NCI-H524 treated with DMSO at 0.1 percent for 48 hours (cell line): Measurements from ENCODE around the gene CHRM2.
"Not testable (repeated sequence)": the region's sequence is repeated elsewhere in the genome, so short reads cannot be mapped to it uniquely, and the experiment has no call there.

Experiments used
- DNase-seq: peaks from one replicate; lab custom pipeline; 2025; lab: John Stamatoyannopoulos, UW

CHRM2 gene

GRCh38 chr7:136868496-136869000 lies at the start of gene CHRM2:
TSS of gene CHRM2 (plus strand) at chr7:136868652. CDS start at chr7:137014866, 146,214 bp downstream.
- DNase-seq, result peak; percentile 32

DNA sequence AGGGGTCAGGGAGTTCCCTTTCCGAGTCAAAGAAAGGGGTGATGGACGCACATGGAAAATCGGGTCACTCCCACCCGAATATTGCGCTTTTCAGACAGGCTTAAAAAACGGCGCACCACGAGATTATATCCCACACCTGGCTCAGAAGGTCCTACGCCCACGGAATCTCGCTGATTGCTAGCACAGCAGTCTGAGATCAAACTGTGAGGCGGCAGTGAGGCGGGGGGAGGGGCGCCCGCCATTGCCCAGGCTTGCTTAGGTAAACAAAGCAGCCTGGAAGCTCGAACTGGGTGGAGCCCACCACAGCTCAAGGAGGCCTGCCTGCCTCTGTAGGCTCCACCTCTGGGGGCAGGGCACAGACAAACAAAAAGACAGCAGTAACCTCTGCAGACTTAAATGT lies 37.1 kb upstream of the CHRM2 start:
- not testable (repeated sequence) for DNase-seq

DNA sequence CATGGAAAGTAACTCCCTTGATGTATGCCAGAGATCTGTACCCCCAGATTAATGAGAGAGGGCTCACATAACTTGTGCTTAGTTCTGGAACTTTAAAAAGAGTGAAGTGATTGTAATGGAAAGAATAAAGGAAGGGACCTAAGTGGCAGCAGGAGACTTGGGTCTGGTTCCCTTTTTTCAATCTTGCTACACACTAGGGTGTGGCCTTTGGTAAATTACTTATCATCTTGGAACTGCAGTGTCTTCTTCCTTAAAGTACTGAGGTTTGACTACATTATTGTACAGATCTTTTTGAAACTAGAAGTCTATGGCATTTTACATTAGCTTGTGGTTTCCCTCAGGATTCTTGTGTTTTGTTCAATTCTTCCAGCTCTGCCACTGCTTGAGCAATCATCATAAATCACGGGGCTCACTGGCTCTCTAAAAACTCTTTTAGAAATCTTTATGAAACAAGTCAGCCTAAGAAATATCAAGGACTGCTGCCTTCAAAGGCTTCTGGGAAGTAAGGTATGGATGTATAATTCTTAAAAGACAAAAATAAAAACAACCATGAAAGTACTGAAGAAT lies 22.5 kb upstream of the CHRM2 start:
- DNase-seq, result no peak

GRCh38 chr7:136847858-136848257 lies 20.6 kb upstream of the CHRM2 start:
- DNase-seq, result no peak

GRCh38 chr7:136853654-136854053 lies 14.8 kb upstream of the CHRM2 start:
- DNase-seq, result no peak

DNA sequence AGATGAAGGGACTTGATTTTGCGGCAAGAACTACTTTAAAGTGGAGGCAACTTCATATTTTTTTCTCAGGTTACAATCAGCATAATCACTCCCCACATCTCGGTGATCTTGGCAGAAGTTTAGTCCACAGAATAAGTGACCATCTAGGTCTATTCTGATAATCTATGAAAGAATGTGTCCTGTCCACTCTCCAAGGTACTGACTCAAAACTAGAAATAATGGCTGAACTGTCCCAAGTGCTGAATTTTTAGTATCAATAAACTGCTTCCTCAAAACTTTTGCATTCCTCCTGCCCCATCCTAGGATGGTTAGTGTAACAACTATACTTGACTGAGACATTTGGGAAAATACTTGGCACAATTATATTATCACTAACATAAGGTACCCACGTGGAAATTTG lies 10.9 kb upstream of the CHRM2 start:
- no peak for DNase-seq

DNA sequence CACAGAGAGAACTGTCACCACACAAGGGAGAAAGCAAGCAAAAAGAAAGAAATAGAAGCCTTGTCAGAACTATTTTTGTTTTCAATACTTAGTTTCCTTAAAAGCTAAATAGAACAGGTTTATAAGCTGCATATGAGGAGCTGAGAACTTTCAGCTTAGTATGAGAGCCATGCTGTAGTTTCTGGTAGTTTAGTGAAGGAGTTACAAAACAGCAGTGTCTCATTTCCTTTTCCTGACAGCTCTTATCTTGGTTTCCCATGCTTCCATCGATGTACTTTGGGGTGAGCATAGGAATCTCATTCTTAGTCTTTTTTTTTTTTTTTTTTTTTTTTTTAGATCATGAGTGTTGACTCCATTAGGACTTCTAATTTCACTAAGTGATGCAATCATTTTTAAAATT lies 8.6 kb upstream of the CHRM2 start:
- no peak for DNase-seq

DNA sequence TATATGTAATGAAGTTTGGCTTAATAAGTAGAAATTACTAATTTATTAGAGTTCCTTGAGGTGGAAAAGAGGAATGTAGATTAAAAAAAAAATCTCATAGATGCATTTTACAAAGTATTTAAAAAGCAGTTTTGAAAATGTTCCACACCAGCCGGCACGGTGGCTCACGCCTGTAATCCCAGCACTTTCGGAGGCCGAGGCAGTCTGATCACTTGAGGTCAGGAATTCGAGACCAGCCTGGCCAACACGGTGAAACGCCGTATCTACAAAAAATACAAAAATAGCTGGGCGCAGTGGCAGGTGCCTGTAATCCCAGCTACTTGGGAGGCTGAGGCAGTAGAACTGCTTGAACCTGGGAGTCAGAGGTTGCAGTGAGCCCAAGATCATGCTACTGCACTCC lies 3.2 kb upstream of the CHRM2 start:
- no peak for DNase-seq

DNA sequence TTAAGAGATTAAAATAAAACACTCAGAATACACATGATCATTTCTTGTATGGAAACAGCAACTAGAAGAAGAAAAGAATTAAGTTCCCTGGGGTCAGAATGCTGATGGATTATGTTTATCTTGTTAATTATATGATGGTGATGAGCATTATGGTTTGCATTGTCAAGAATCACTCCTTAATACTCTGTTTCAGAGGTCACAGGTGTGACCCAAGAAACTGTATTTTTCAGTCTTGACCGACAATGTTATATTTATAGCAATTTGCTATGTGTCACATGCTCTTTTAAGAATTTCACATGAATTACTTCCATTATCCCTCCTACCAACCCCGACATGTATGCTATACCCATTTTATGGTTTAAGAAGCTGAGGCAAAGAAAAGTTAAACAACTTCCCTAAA lies 2.7 kb upstream of the CHRM2 start:
- no peak for DNase-seq

GRCh38 chr7:136869001-136869961 lies 829 bp downstream of the CHRM2 start:
- no peak for DNase-seq

- no peak for DNase-seq
These were observed 1.8 kb downstream of the CHRM2 start for GRCh38 chr7:136869991-136870865.

DNA sequence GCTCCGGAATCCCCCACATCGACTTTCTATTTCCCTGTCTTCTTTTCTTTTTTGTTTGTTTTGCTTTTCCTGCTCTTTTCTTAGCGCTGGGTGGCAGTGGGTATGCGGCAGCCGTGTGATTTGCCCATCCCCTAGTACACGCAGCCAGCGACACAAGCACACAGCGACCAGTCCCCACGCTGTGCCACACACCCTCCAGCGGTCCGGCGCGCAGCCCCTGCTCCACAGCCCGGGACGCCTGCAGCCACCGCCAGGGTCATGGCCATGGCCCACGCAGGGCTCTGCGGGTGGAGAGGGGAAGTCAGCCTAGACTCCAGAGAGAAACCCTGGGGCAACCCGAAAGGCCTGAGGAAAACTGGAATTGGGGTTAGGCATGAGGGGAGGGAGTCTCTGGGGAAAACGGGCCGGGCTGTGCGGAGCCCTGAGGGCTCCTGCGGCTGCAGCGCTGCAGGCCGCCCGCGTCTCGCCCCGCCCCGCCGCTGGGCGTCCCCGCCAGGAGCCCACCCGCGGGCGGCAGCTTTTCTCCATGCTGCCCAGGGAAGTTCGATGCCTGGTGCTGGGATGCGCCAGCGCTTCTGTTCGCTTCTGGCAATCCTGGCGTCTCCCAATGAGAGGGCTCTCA lies 2.5 kb downstream of the CHRM2 start:
- no peak for DNase-seq

DNA sequence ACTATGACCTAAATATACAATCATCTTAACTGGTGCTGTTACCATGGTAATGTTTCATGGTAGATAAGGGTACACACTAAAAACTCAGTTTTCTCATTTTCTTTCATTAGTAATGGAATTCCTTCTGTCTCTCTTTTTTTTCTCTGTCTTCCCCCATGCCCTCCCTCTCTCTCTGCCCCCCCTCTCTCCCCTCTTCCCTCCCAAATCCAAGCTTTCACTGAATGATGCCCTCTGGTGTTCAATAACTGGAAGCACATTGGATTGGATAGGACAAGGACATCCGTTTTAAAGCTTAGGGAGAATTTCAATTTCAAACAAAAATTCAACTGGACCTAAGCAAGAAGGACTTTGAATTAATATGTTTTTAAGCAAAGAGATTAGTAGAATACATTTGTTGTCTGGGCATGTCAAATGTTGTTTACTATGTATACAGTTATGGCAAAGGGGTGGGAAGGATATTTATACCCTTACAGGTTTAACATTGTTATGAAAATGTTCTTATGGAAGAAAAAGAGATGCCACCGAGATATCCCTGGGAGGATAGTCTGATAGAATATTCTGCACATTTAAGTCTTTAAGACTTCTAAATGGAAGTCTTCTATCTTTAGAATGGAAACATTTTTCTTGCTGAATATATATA lies 6.1 kb downstream of the CHRM2 start:
- no peak for DNase-seq

DNA sequence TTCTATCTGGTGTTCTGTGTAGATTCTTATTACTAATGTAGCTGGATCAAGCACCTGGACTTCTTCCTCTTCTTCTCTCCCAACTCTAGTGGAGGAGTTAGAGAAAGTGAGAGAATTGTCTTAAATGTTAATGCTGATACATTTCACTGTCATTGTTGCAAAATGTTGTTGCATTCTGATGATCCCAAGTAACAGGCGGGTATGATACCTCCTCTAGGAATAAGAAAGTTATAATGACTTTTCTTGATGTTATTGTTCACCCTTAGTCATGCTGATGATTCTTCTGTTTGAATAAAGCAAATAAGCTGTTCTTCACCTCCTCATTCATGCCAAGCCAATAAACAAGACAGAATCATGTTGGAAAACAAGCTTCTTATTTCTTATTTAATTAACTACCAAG lies 9.1 kb downstream of the CHRM2 start:
- DNase-seq, result no peak

DNA sequence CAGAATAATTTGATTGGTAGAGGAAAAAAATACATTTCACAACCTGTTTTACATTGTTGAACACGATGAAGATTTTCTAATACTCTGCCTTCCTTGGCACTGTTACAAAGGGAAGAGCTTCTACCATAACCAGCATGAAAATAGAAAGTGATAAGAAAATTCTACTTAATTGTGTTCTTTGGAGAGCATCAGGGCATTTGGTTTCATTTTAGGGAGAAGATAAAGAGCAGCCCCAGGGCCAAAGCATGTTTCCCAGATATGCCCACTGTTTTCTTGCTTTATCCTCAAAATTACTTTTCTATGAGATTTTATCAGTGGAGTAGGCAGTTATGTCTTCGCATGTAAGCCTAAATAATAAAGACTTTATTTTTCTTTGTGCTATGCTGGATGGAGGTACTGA lies 9.5 kb downstream of the CHRM2 start:
- DNase-seq, result no peak

- DNase-seq, result no peak
These were observed 10.4 kb downstream of the CHRM2 start for GRCh38 chr7:136878878-136879277.

DNA sequence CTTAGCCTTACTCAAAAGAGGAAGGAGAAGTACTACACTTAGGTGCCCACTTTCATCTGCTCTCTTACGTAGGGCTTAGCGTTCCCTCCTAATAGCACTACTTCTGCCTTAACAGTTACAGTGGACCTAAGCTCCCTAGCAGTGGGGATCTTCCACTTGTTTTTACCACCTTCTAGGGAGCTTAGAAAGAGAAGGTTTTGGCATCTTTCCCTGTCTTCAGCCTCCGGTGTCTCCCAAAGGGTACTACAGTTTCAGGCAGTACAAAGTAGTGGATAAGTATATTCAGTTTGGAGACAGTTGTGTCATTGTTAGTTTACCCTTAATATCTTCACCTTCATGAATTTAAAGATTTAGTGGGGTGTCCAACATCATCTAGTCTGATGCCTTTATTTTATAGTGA lies 14.6 kb downstream of the CHRM2 start:
- no peak for DNase-seq

DNA sequence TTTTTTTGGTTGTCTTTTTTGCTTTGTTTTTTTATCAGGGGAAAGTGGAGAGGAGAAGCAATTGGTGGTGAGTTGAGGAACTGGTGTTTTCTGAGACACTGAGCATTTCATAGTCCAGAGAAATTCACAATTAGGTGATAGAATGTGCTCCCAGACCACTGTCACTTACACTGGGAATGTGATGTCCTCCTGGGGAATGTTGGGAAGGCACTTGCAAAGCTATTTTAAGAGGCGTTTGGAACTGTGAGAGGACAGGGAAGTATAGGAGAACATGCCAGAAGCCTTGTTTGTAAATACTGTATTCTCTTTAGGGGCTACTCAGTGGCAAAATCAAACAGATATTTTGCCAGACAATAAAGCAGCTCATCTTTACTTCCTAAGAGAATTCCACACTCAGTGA lies 16.0 kb downstream of the CHRM2 start:
- no peak for DNase-seq

- DNase-seq, result no peak
These were observed 18.9 kb downstream of the CHRM2 start for GRCh38 chr7:136887317-136887716.

DNA sequence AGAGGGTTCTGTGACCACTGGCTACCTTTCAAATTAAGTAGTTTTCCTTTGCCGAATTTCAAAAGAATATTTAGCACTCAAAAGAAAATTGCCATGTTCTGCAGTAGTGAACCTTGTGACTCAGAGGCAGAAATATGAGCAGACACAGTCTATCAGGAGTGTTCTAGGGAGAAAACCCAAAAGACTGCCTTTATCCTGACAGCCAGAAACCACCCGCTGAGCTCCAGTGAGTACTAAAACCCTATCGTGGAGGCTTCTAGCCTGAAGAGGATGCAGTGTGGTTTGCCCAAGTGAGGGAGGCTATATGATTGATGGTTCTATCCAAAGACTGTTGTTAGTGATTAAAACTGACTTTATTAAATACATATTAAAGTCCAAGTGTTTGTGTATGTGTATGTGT lies 21.9 kb downstream of the CHRM2 start:
- DNase-seq, result no peak

- no peak for DNase-seq
These were observed 23.4 kb downstream of the CHRM2 start for GRCh38 chr7:136891850-136892249.
